Measurements from ENCODE around the gene PPFIA1.
"Not testable (repeated sequence)": the region's sequence is repeated elsewhere in the genome, so short reads cannot be mapped to it uniquely, and the experiment has no call there.

PPFIA1 gene

DNA sequence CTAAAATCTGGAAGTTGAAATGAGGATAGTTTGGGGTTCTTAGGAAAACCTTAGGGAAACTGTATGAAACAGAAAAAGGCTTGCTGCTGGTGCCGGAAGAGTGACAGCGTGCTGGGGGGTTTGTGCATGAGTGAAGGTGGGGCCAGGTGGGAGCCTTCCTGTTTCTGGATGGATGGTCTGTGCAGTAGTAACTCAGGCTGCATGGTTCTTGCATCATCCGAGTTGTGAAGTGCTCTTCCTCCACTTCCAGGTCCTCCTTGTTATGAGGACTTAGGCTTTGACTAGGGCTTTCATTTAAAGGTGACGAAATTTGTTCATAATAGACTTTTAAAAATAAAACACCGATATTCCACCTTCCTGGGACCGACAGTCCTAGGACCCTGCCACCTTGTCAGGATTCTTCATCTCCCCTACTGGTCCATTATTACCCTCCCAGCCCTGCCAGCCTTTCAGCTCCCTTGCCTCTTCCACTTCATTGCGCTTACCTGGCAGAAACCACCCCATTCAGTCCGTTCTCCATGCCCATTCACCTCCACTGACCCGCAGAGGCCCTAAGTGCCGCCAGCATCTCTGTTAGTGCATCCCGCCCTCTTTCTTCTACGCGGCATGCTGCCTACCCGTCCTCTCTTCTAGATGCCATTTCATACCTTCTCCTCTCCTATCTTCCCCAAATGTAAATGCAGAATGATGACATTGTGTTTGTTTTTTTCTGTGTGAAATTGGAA, 47.3 kb downstream of the PPFIA1 start:
- Mint-ChIP-seq H3K9me3 (peaks cover 5% of the 10 kb centered on the region), H3K4me3 (no peak overlapping the region), H3K27me3 (no peaks in the 10 kb centered on the region), H3K27ac (no peak overlapping the region), H3K36me3 (peaks cover 32% of the 10 kb centered on the region), H3K4me1 (peaks cover 32% of the 10 kb centered on the region)
- ATAC-seq = no peak

DNA sequence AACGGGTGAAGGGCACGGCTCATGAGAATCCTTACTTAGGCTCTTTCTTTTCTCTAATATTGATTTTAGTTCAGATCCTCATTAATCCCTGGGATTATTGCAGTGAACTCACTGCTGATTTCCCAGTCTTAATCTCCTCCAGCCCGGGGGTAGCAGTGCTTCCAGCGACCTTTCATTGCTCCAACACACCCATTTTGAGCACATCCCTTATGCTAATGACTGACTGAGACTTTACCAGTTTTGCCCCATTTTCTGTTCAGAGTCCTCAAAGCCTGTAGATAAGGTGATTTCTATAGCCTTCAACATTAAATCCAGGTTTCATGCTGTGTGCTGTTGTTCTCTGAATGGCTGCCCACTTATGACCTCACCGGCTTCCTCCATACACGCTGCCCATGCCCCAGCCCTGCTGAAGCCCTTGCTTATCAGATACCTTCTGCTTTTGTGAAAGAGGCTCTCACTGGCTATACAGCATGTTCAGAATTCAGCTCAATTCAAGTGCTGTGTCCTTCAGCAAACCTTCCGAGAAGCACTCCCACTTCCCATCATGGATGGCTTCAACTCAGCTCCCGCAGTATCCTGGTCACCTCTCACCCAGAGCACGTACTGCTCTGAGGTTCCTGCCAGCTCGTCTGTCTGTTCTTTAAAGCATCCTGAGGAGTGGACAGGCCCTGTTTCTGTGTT, 49.0 kb downstream of the PPFIA1 start:
- Mint-ChIP-seq H3K27me3 (no peaks in the 10 kb centered on the region), H3K27ac (no peak overlapping the region), H3K9me3 (peaks cover 3% of the 10 kb centered on the region), H3K4me1 (peaks cover 27% of the 10 kb centered on the region), H3K4me3 (no peak overlapping the region), H3K36me3 (peaks cover 17% of the 10 kb centered on the region)
- ATAC-seq = no peak

- peaks cover 25% of the 10 kb centered on the region for H3K36me3 Mint-ChIP-seq
- peaks cover 16% of the 10 kb centered on the region for H3K4me1 Mint-ChIP-seq
- no peaks in the 10 kb centered on the region for H3K27me3 Mint-ChIP-seq
- no peak for ATAC-seq
- peak overlapping the region; percentile 75 for H3K27ac Mint-ChIP-seq
- no peaks in the 10 kb centered on the region for H3K9me3 Mint-ChIP-seq
- no peak overlapping the region for H3K4me3 Mint-ChIP-seq
These were observed 52.2 kb downstream of the PPFIA1 start for GRCh38 chr11:70322666-70323065.

GRCh38 chr11:70323806-70324205, 53.3 kb downstream of the PPFIA1 start:
- H3K36me3 Mint-ChIP-seq = peaks cover 36% of the 10 kb centered on the region
- peak overlapping the region; percentile 14 for H3K4me3 Mint-ChIP-seq
- peak overlapping the region; percentile 75 for H3K27ac Mint-ChIP-seq
- H3K9me3 Mint-ChIP-seq = no peaks in the 10 kb centered on the region
- H3K27me3 Mint-ChIP-seq = no peaks in the 10 kb centered on the region
- H3K4me1 Mint-ChIP-seq = peaks cover 16% of the 10 kb centered on the region
- ATAC-seq = peak; percentile 45

GRCh38 chr11:70324376-70325115, 54.1 kb downstream of the PPFIA1 start:
- peaks cover 39% of the 10 kb centered on the region for H3K36me3 Mint-ChIP-seq
- H3K4me1 Mint-ChIP-seq = peaks cover 16% of the 10 kb centered on the region

DNA sequence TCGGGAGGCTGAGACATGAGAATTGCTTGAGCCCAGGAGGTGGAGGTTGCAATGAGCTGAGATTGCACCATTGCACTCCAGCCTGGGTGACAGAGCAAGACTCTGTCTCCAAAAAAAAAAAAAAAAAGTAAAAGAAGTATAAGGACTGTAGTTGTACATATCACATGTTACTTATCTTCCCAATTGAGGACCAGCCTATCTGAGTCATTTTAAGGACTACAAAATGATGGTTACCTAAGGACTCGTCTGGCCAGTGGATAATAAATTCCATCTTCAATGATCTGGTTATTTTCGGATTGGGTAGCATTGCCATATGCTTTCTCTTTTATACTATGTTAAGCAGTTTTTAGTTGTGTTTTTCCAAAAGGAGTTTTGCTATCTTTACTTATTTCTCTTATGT, 55.3 kb downstream of the PPFIA1 start:
- no peaks in the 10 kb centered on the region for H3K27me3 Mint-ChIP-seq
- no peak overlapping the region for H3K27ac Mint-ChIP-seq
- no peaks in the 10 kb centered on the region for H3K9me3 Mint-ChIP-seq
- peaks cover 50% of the 10 kb centered on the region for H3K36me3 Mint-ChIP-seq
- no peak overlapping the region for H3K4me3 Mint-ChIP-seq
- peaks cover 16% of the 10 kb centered on the region for H3K4me1 Mint-ChIP-seq
- no peak for ATAC-seq

More at GRCh38 chr11:70324376-70325115, 54.1 kb downstream of the PPFIA1 start:
- ATAC-seq = peak; percentile 92
- Mint-ChIP-seq H3K9me3 (no peaks in the 10 kb centered on the region), H3K27ac (peak overlapping the region; percentile 75), H3K27me3 (no peaks in the 10 kb centered on the region), H3K4me3 (peak overlapping the region; percentile 14)

DNA sequence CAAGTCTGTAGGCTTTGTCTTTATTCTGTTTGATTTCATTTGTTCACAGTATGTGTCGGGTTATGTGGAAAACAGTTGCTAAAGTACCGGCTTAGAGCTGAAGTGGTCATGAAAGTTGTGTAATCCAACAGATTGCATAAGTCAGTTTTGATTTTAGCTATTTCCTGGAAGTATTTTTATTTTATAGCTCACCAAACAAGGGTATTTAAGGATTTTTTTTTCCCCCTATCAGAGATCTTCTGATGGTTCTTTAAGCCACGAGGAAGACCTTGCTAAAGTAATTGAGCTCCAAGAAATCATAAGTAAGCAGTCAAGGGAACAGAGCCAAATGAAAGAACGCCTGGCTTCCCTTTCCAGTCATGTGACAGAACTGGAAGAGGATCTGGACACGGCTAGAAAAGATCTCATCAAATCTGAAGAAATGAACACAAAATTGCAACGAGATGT, 55.9 kb downstream of the PPFIA1 start:
- Mint-ChIP-seq H3K27ac (no peak overlapping the region), H3K27me3 (no peaks in the 10 kb centered on the region), H3K4me1 (peaks cover 16% of the 10 kb centered on the region), H3K4me3 (no peak overlapping the region), H3K9me3 (no peaks in the 10 kb centered on the region), H3K36me3 (peaks cover 47% of the 10 kb centered on the region)
- ATAC-seq = no peak

GRCh38 chr11:70326833-70327232, 56.3 kb downstream of the PPFIA1 start:
- Mint-ChIP-seq H3K36me3 (peaks cover 48% of the 10 kb centered on the region), H3K4me3 (no peak overlapping the region), H3K9me3 (no peaks in the 10 kb centered on the region), H3K27ac (no peak overlapping the region), H3K4me1 (peaks cover 16% of the 10 kb centered on the region), H3K27me3 (no peaks in the 10 kb centered on the region)
- ATAC-seq = no peak

- ATAC-seq = peak; percentile 54
- Mint-ChIP-seq H3K9me3 (no peaks in the 10 kb centered on the region), H3K36me3 (peaks cover 53% of the 10 kb centered on the region), H3K27me3 (no peaks in the 10 kb centered on the region), H3K4me3 (no peak overlapping the region), H3K4me1 (peaks cover 16% of the 10 kb centered on the region), H3K27ac (no peak overlapping the region)
These were observed 57.2 kb downstream of the PPFIA1 start for GRCh38 chr11:70327717-70328116.

GRCh38 chr11:70328556-70328955, 58.1 kb downstream of the PPFIA1 start:
- Mint-ChIP-seq H3K36me3 (peaks cover 61% of the 10 kb centered on the region), H3K27me3 (no peaks in the 10 kb centered on the region), H3K4me3 (no peak overlapping the region), H3K4me1 (peaks cover 13% of the 10 kb centered on the region), H3K9me3 (no peaks in the 10 kb centered on the region), H3K27ac (no peak overlapping the region)
- no peak for ATAC-seq

- not testable (repeated sequence) for ATAC-seq, H3K4me3 Mint-ChIP-seq, H3K4me1 Mint-ChIP-seq, H3K27ac Mint-ChIP-seq, H3K9me3 Mint-ChIP-seq, H3K27me3 Mint-ChIP-seq
- peaks cover 81% of the 10 kb centered on the region for H3K36me3 Mint-ChIP-seq
These were observed 60.9 kb downstream of the PPFIA1 start for GRCh38 chr11:70331320-70331843.

DNA sequence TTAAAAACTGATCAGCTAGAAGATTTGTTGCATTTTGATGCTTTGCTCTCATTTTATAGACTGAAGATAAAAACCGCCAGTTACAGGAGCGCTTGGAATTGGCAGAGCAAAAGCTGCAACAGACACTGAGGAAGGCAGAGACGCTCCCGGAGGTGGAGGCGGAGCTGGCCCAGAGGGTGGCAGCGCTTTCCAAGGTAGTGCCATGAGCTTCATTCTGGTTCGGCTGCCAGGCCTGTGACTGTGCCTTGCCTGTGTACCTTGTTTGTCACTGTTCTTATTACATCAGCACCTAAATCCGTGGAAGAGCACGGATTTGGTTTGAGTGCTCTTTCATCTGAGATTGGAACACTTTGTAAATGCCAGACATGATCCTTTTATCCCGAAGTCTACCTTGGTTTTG, 61.4 kb downstream of the PPFIA1 start:
- H3K27ac Mint-ChIP-seq = no peak overlapping the region
- no peaks in the 10 kb centered on the region for H3K9me3 Mint-ChIP-seq
- H3K27me3 Mint-ChIP-seq = no peaks in the 10 kb centered on the region
- no peak for ATAC-seq
- no peak overlapping the region for H3K4me3 Mint-ChIP-seq
- H3K36me3 Mint-ChIP-seq = peaks cover 81% of the 10 kb centered on the region
- no peaks in the 10 kb centered on the region for H3K4me1 Mint-ChIP-seq

- Mint-ChIP-seq H3K27me3 (no peaks in the 10 kb centered on the region), H3K9me3 (no peaks in the 10 kb centered on the region), H3K4me1 (no peaks in the 10 kb centered on the region), H3K27ac (no peak overlapping the region), H3K36me3 (peaks cover 78% of the 10 kb centered on the region), H3K4me3 (no peak overlapping the region)
- no peak for ATAC-seq
These were observed 62.1 kb downstream of the PPFIA1 start for GRCh38 chr11:70332567-70332966.

- H3K4me1 Mint-ChIP-seq = no peaks in the 10 kb centered on the region
- no peak overlapping the region for H3K27ac Mint-ChIP-seq
- no peak overlapping the region for H3K4me3 Mint-ChIP-seq
- H3K27me3 Mint-ChIP-seq = no peaks in the 10 kb centered on the region
- no peaks in the 10 kb centered on the region for H3K9me3 Mint-ChIP-seq
- peaks cover 77% of the 10 kb centered on the region for H3K36me3 Mint-ChIP-seq
- ATAC-seq = no peak
These were observed 62.8 kb downstream of the PPFIA1 start for GRCh38 chr11:70333261-70333660.

GRCh38 chr11:70334351-70334995, 64.0 kb downstream of the PPFIA1 start:
- Mint-ChIP-seq H3K27ac (no peak overlapping the region), H3K4me3 (no peak overlapping the region), H3K9me3 (no peaks in the 10 kb centered on the region), H3K27me3 (no peaks in the 10 kb centered on the region), H3K4me1 (no peaks in the 10 kb centered on the region), H3K36me3 (peaks cover 76% of the 10 kb centered on the region)
- ATAC-seq = no peak
